RWPE2 (cell line): ENCODE measurements around the gene OR3A2.
"Not testable (repeated sequence)": the region's sequence is repeated elsewhere in the genome, so short reads cannot be mapped to it uniquely, and the experiment has no call there.

ENCODE experiments used
- ATAC-seq: fragments of 200-7000 bp; cut with Tn5 transposase; 3 replicates; pipeline ENCODE4 v1.9.1; 2021; ENCODE audit warnings: low read depth
- DNase-seq: peaks from one replicate; pipeline ENCODE4 v3.0.0-alpha.2; 2020; ENCODE audit warnings: low spot score
- H3K27ac ChIP-seq: fragments of 450-650 bp; 2 replicates; pipeline ENCODE4 v1.5.1; 2017; ENCODE audit warnings: mild to moderate bottlenecking; ENCODE audit not compliant: poor library complexity, severe bottlenecking
- H3K27me3 ChIP-seq: fragments of 250-450 bp; sonication (Bioruptor Pico); 2 replicates; pipeline ENCODE4 v1.5.1; 2021; ENCODE audit warnings: mild to moderate bottlenecking, moderate library complexity; ENCODE audit not compliant: insufficient read depth, poor library complexity, severe bottlenecking
- H3K36me3 ChIP-seq: fragments of 250-450 bp; sonication (Bioruptor Pico); 2 replicates; pipeline ENCODE4 v1.5.1; 2020; ENCODE audit warnings: low read depth, mild to moderate bottlenecking, moderate library complexity
- H3K4me1 ChIP-seq: fragments of 250-450 bp; sonication (Bioruptor Pico); 2 replicates; pipeline ENCODE4 v1.5.1; 2021; ENCODE audit warnings: mild to moderate bottlenecking, moderate library complexity; ENCODE audit not compliant: insufficient read depth, poor library complexity, severe bottlenecking
- H3K4me3 ChIP-seq: fragments of 250-450 bp; sonication (Bioruptor Pico); 2 replicates; pipeline ENCODE4 v1.5.1; 2021; ENCODE audit warnings: mild to moderate bottlenecking, moderate library complexity; ENCODE audit not compliant: severe bottlenecking
- H3K9me3 ChIP-seq: fragments of 250-450 bp; sonication (Bioruptor Pico); 2 replicates; pipeline ENCODE4 v1.5.1; 2021; ENCODE audit warnings: mild to moderate bottlenecking, moderate library complexity; ENCODE audit not compliant: severe bottlenecking
- TF ChIP-seq, protein P1 (sequence below): fragments of 450-650 bp; IDR thresholded peaks from one replicate; pipeline ENCODE4 v1.5.1; 2017; ENCODE audit warnings: mild to moderate bottlenecking, moderate library complexity; ENCODE audit not compliant: poor library complexity, severe bottlenecking

OR3A2 gene

DNA sequence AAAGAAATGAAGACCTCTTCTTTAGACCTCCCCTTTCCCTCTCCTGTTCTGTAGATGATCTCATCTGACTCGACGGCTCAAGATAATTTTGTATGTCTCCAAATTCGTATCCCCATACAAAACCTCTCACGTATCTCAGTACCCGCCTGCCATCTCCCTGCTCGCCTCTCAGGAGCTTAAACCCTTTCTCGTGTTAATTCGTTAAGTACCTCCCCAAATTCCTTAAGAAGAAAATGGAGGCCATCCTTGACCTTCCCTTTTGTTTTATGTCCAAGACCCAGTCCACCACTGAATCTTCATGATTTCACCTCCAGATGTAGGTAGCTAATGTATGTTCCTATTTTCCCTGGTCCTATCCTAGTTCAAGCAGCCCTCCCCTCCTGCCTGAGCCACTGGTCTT is 129.5 kb downstream of the OR3A2 start:
- TF ChIP-seq, protein P1, sequence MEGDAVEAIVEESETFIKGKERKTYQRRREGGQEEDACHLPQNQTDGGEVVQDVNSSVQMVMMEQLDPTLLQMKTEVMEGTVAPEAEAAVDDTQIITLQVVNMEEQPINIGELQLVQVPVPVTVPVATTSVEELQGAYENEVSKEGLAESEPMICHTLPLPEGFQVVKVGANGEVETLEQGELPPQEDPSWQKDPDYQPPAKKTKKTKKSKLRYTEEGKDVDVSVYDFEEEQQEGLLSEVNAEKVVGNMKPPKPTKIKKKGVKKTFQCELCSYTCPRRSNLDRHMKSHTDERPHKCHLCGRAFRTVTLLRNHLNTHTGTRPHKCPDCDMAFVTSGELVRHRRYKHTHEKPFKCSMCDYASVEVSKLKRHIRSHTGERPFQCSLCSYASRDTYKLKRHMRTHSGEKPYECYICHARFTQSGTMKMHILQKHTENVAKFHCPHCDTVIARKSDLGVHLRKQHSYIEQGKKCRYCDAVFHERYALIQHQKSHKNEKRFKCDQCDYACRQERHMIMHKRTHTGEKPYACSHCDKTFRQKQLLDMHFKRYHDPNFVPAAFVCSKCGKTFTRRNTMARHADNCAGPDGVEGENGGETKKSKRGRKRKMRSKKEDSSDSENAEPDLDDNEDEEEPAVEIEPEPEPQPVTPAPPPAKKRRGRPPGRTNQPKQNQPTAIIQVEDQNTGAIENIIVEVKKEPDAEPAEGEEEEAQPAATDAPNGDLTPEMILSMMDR = no peak
- Histone ChIP-seq H3K4me1 (no peaks in the 10 kb centered on the region), H3K4me3 (no peak overlapping the region), H3K27ac (no peak overlapping the region), H3K9me3 (no peaks in the 10 kb centered on the region), H3K36me3 (no peaks in the 10 kb centered on the region), H3K27me3 (no peaks in the 10 kb centered on the region)
- no peak for DNase-seq
- ATAC-seq = no peak

DNA sequence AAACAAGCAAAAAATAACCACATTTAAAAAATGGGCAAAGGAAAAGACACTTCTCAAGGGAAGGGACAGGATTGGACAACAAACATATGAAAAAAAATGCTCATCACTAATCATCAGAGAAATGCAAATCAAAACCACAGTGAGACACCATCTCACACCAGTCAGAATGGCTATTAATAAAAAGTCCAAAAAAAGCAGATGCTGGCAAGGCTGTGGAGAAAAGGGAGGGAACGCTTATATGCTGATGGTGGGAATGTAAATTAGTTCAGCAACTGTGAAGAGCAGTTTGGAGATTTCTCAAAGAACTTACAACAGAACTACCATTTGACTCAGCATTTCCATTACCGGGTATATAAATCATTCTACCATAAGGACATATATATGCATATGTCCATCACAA is 137.1 kb downstream of the OR3A2 start:
- H3K36me3 ChIP-seq, DNase-seq, H3K27ac ChIP-seq, ATAC-seq, H3K4me3 ChIP-seq, H3K4me1 ChIP-seq, H3K27me3 ChIP-seq, H3K9me3 ChIP-seq: not testable (repeated sequence)

DNA sequence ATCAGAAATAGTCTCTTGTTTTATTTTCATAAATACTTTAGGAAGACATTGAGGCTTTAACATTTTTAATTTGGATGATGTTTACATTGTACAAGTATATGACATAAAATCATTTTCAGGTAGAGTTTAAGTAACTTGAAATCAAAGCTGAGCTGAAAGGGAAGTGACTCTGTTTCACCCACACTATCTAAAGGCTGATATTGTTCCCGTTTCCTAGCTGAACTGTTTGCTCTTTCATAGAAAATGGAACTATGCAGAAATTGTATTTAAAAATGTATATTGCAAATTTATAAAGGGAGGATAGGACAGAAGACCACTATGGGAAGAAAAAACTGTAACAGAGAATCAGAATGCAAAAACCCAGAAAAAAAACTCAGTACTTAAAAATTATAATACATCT is 141.3 kb downstream of the OR3A2 start:
- H3K36me3 ChIP-seq, H3K4me3 ChIP-seq, H3K27ac ChIP-seq, H3K9me3 ChIP-seq, DNase-seq, H3K4me1 ChIP-seq, H3K27me3 ChIP-seq, ATAC-seq: not testable (repeated sequence)

DNA sequence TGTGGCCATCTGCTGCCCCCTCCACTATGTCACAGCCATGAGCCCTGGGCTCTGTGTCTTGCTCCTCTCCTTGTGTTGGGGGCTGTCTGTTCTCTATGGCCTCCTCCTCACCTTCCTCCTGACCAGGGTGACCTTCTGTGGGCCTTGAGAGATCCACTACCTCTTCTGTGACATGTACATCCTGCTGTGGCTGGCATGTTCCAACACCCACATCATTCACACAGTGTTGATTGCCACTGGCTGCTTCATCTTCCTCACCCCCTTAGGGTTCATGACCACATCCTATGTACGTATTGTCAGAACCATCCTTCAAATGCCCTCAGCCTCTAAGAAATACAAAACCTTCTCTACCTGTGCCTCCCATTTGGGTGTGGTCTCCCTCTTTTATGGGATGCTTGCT is 145.1 kb downstream of the OR3A2 start:
- not testable (repeated sequence) for ATAC-seq, H3K4me3 ChIP-seq, H3K27me3 ChIP-seq, H3K36me3 ChIP-seq, H3K4me1 ChIP-seq, H3K27ac ChIP-seq, DNase-seq, H3K9me3 ChIP-seq

DNA sequence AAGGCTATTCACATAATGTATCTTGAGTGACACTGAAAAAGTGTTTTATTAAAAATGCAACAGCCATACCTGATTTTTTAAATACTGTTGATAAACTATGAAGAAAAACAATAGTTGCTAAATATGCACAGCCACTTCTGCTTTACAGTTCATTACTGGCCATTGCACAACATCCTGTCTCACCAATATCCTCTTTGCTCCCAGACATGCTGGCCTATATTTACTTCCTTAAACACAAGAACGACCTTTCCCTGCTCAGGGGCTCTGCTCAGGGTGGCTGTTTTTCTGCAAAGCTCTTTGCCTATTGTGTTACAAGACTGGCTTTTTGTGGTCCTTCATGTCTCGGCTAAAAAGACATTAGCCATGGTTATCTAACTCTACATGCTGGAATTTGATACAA is 147.4 kb downstream of the OR3A2 start:
- H3K9me3 ChIP-seq, H3K27me3 ChIP-seq, H3K4me3 ChIP-seq, DNase-seq, H3K4me1 ChIP-seq, H3K27ac ChIP-seq, H3K36me3 ChIP-seq: not testable (repeated sequence)
- ATAC-seq = peak; percentile 70; the same call in 2 of the 3 replicates

DNA sequence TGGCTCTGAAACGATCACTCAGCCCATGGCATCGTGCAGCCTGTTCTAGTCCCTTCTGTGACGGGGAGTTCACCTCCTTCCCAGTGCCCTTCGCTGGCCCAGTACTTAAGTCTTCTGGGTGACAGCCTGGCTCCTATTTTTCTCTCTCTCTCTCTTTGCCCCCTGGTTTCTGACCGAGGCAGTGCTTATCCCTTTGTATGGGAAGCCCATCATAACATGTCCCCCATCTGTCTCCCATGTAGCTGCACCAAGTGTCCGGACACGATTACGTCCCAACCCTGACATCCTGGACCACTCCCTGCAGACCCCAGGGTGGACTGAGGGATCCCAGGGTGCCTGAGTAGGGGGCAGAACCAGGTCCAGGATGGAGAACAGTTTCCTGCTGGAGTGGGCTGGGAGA is 153.8 kb downstream of the OR3A2 start:
- H3K4me3 ChIP-seq, H3K27me3 ChIP-seq, H3K4me1 ChIP-seq, DNase-seq, H3K27ac ChIP-seq, H3K9me3 ChIP-seq, ATAC-seq, H3K36me3 ChIP-seq: not testable (repeated sequence)
